GM21447 (cell line): Measurements from ENCODE around the gene RADIL.

Experiments
- ATAC-seq: cut with Tn5 transposase; IDR thresholded peaks from one replicate; pipeline ENCODE4 v1.9.1; 2021; ENCODE audit not compliant: unreplicated experiment

RADIL gene

GRCh38 chr7:4758791-4759190, 124.7 kb downstream of the RADIL start:
- no peak for ATAC-seq

- ATAC-seq = no peak
These were observed 125.4 kb downstream of the RADIL start for GRCh38 chr7:4758111-4758510.

GRCh38 chr7:4755045-4755444, 128.5 kb downstream of the RADIL start:
- no peak for ATAC-seq

GRCh38 chr7:4754433-4755010, 129.0 kb downstream of the RADIL start:
- ATAC-seq = no peak

- peak; percentile 86 for ATAC-seq
These were observed 129.7 kb downstream of the RADIL start for GRCh38 chr7:4753598-4754432.

- no peak for ATAC-seq
These were observed 132.0 kb downstream of the RADIL start for GRCh38 chr7:4751398-4751947.

GRCh38 chr7:4749798-4750197, 133.7 kb downstream of the RADIL start:
- no peak for ATAC-seq

- no peak for ATAC-seq
These were observed 134.2 kb downstream of the RADIL start for GRCh38 chr7:4749363-4749762.
